HCT116 (cell line): Measurements from ENCODE around the gene PIMREG.

ENCODE experiments used
- CEBPB ChIP-seq: IDR thresholded peaks from 2 replicates; pipeline ENCODE4 v1.6.1; 2012; ENCODE audit warnings: low read depth
- CTCF ChIP-seq, 3 experiments: fragments of 200-600 bp in 1 of 3; sonication (generic) in 1 of 3; IDR thresholded peaks in 2 of 3; conservative IDR thresholded peaks in 1 of 3; 2 replicates each; pipeline ENCODE4 v1.5.1; 2012 to 2017; ENCODE audit warnings: low read depth in 2 of 3, low read length in 2 of 3, antibody characterized with exemption in 1 of 3, borderline replicate concordance in 1 of 3, control low read depth in 1 of 3, mild to moderate bottlenecking in 1 of 3, mixed read lengths in 1 of 3, mixed run types in 1 of 3, moderate library complexity in 1 of 3; ENCODE audit not compliant: insufficient read depth in 1 of 3
- TCF7L2 ChIP-seq: IDR thresholded peaks from 2 replicates; pipeline ENCODE4 v1.7.0; 2011; ENCODE audit warnings: borderline replicate concordance, inconsistent platforms; ENCODE audit not compliant: insufficient read depth, insufficient read length; ENCODE audit errors: extremely low read depth

GRCh38 chr17:6429266-6429665 is 15.0 kb upstream of the PIMREG start:
- TF ChIP-seq CTCF (IDR thresholded peaks at IDR 0.05 in 2 of 3, conservative IDR thresholded peaks at IDR 0.05 in 1 of 3; ENCODE audit: borderline replicate concordance in 1 of 3, insufficient read depth in 1 of 3, low read depth in 2 of 3, low read length in 2 of 3) (no peak), TCF7L2 (no peak), CEBPB (no peak)
